ENCODE results near the gene CTSS. TPM values are rescaled to one million over a fixed set of nuclear protein-coding genes. Genes with fewer than 3 reads are reported as not detected.
A peak's percentile ranks its signal among the peaks of the same experiment; 100 is the strongest.
"Not testable (repeated sequence)": the region's sequence is repeated elsewhere in the genome, so short reads cannot be mapped to it uniquely, and the experiment has no call there.

The CTSS gene
- total and polyA plus RNA-seq, 2 experiments from 2014 or later = not detected

GRCh38 chr1:150775931-150776505 is 10.4 kb upstream of the CTSS start:
- not testable (repeated sequence) for H3F3A ChIP-seq (replicated peaks; ENCODE audit: low read depth); H4K20me1 ChIP-seq (replicated peaks; ENCODE audit: insufficient read depth); H3K4me1 Mint-ChIP-seq; H3K27ac Mint-ChIP-seq; H3K4me3 ChIP-seq; H3K36me3 Mint-ChIP-seq (ENCODE audit: low read depth); H3K27me3 ChIP-seq (ENCODE audit: insufficient read depth); DNase-seq (ENCODE audit: low spot score); H3K4me1 ChIP-seq (ENCODE audit: insufficient read depth); H3K4me3 Mint-ChIP-seq; ATAC-seq; H3K9me2 ChIP-seq (ENCODE audit: insufficient read depth); H3K4me2 ChIP-seq; H3K79me2 ChIP-seq (replicated peaks; ENCODE audit: insufficient read depth); H3K27ac ChIP-seq (ENCODE audit: low read depth); H3K36me3 ChIP-seq (ENCODE audit: insufficient read depth); H3K27me3 Mint-ChIP-seq (ENCODE audit: insufficient read depth, low read depth, poor library complexity)
- peaks cover 13% of the 10 kb centered on the region for H3K9me3 Mint-ChIP-seq
- H2AFZ ChIP-seq = peak overlapping the region; percentile 72; the same call in 1 of the 2 replicates

GRCh38 chr1:150775276-150775675 is 9.7 kb upstream of the CTSS start:
- H3K27me3 ChIP-seq (ENCODE audit: insufficient read depth) = no peaks in the 10 kb centered on the region
- no peak overlapping the region for H3K27ac Mint-ChIP-seq
- no peaks in the 10 kb centered on the region for H3K79me2 ChIP-seq (replicated peaks; ENCODE audit: insufficient read depth)
- no peaks in the 10 kb centered on the region for H3K9me2 ChIP-seq (ENCODE audit: insufficient read depth)
- no peaks in the 10 kb centered on the region for H3K4me1 ChIP-seq (ENCODE audit: insufficient read depth)
- no peaks in the 10 kb centered on the region for H4K20me1 ChIP-seq (replicated peaks; ENCODE audit: insufficient read depth)
- H3K4me3 ChIP-seq = no peak overlapping the region
- no peak for TF ChIP-seq ETS1 (IDR thresholded peaks at IDR 0.05)
- no peak for TF ChIP-seq ZNF331 (CRISPR knock-in tag; IDR thresholded peaks at IDR 0.05; ENCODE audit: low read depth)
- TF ChIP-seq EZH2phosphoT487 (IDR thresholded peaks at IDR 0.05; ENCODE audit: unreplicated experiment) = no peak
- no peak for TF ChIP-seq POLR2AphosphoS5 (IDR thresholded peaks at IDR 0.05; ENCODE audit: low read depth)
- TF ChIP-seq ZNF462 (CRISPR knock-in tag; IDR thresholded peaks at IDR 0.05) = no peak
- TF ChIP-seq CTCF (conservative IDR thresholded peaks at IDR 0.05; ENCODE audit: low read depth in 2 of 2) = no peak
- no peak for TF ChIP-seq STAT1 (IDR thresholded peaks at IDR 0.05; ENCODE audit: unreplicated experiment)
- DNase-seq (ENCODE audit: low spot score) (no peak), ATAC-seq (no peak)
- H2AFZ ChIP-seq = no peak overlapping the region
- no peaks in the 10 kb centered on the region for H3K27me3 Mint-ChIP-seq (ENCODE audit: insufficient read depth, low read depth, poor library complexity)
- no peak overlapping the region for H3K4me3 Mint-ChIP-seq
- peaks cover 8% of the 10 kb centered on the region for H3K9me3 Mint-ChIP-seq
- H3K36me3 ChIP-seq (ENCODE audit: insufficient read depth) = peaks cover 3% of the 10 kb centered on the region; the same call in 1 of the 2 replicates
- no peak overlapping the region for H3K27ac ChIP-seq (ENCODE audit: low read depth)
- H3K4me1 Mint-ChIP-seq = no peaks in the 10 kb centered on the region
- H3K36me3 Mint-ChIP-seq (ENCODE audit: low read depth) = peaks cover 5% of the 10 kb centered on the region
- no peaks in the 10 kb centered on the region for H3F3A ChIP-seq (replicated peaks; ENCODE audit: low read depth)
- H3K4me2 ChIP-seq = no peak overlapping the region

All from GM23338 (cell line).